ENCODE results near the gene FCGR3A.
A peak's percentile ranks its signal among the peaks of the same experiment; 100 is the strongest.
"Not testable (repeated sequence)": the region's sequence is repeated elsewhere in the genome, so short reads cannot be mapped to it uniquely, and the experiment has no call there.

Gene FCGR3A

DNA sequence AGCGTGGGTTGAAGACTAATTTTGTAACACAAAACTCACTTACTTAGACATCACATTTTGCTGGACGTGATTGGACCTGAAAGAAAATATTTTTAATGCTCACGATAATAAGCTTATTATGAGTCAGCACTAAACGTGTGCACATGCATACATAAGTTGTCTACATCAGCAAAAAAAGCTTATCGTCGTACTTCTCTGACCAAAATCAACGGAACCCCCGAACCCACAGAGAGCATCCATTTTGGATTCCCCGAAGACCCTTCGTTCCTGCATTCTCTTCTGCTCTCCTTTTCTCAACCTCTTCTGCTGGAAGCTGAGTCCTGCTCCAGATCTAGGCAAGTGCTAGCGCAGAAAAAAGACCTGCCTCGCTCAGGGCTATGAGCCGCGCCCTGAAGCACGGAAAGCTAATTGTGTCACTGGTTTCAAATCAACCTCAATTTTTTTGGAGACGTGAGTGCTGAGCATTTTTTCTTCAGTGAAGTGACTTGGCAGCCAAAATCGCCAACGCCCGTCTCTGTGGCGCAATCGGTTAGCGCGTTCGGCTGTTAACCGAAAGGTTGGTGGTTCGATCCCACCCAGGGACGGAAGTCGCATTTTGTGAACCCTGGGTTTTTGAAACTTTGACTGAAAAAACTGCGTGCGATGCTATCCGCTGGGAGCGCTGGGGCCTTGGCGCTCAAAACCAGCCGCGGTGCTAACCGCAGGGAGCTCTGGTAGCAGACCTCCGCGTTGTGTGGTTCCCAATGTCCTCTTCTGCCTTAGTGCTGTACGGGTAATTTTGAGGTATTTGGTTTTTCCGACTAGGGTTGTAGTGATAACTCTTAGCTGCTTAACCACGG is 9.7 kb downstream of the FCGR3A start:
- not testable (repeated sequence) for H3K36me3 ChIP-seq (ENCODE audit: control insufficient read depth, insufficient read depth, low read length); H3K9me3 ChIP-seq (ENCODE audit: control insufficient read depth, insufficient read depth, low read length); H3K4me1 ChIP-seq (ENCODE audit: control insufficient read depth, insufficient read depth, low read length)
- Histone ChIP-seq H3K27me3 (ENCODE audit: control insufficient read depth, insufficient read depth, low read length) (peaks cover 14% of the 10 kb centered on the region), H3K27ac (ENCODE audit: low read depth, low read length) (peak overlapping the region; percentile 4), H3K9ac (ENCODE audit: low read depth, low read length) (peak overlapping the region; percentile 43), H3K4me3 (ENCODE audit: low read depth, low read length) (peak overlapping the region; percentile 72)

DNA sequence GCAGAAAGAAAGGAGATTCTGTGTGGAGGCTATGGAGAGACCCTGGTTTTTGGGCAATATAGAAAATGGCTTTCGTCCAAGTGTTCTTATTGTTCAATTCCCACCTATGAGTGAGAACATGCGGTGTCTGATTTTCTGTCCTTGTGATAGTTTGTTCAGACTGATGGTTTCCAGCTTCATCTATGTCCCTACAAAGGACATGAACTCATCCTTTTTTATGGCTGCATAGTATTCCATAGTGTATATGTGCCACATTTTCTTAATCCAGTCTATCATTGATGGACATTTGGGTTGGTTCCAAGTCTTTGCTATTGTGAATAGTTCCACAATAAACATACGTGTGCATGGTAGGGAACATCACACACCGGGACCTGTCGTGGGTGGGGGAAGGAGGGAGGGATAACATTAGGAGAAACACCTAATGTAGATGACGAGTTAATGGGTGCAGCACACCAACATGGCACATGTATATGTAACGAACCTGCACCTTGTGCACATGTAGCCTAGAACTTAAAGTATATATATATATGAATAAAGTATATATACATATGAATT is 10.6 kb downstream of the FCGR3A start:
- not testable (repeated sequence) for H3K9ac ChIP-seq (ENCODE audit: low read depth, low read length); H3K36me3 ChIP-seq (ENCODE audit: control insufficient read depth, insufficient read depth, low read length); H3K4me1 ChIP-seq (ENCODE audit: control insufficient read depth, insufficient read depth, low read length); H3K9me3 ChIP-seq (ENCODE audit: control insufficient read depth, insufficient read depth, low read length); H3K27ac ChIP-seq (ENCODE audit: low read depth, low read length)
- H3K4me3 ChIP-seq (ENCODE audit: low read depth, low read length) = peak overlapping the region; percentile 72
- peaks cover 14% of the 10 kb centered on the region for H3K27me3 ChIP-seq (ENCODE audit: control insufficient read depth, insufficient read depth, low read length)

DNA sequence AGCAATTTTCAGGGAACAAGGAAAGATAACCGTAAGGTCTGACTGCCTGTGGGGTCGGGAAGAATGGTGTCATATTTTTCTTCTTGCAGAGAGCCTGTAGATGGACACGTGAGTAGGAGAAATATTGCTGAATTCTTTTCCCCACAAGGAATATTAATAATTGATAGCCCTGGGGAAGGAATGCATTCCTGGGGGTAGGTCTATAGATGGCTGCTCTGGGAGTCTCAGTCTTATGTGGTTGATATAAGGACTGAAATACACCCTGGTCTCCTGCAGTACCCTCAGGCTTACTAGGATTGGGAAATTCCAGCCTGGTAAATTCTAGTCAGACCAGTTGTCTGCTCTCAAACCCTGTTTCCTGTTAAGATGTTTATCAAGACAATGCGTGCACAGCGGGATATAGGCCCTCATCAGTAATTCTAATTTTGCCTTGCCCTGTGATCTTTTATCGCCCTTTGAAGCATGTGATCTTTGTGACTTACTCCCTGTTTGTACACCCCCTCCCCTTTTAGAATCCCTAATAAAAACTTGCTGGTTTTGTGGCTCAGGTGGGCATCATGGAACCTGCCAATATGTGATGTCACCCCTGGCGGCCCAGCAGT is 12.4 kb downstream of the FCGR3A start:
- H3K27ac ChIP-seq (ENCODE audit: low read depth, low read length); H3K9ac ChIP-seq (ENCODE audit: low read depth, low read length); H3K9me3 ChIP-seq (ENCODE audit: control insufficient read depth, insufficient read depth, low read length); H3K4me3 ChIP-seq (ENCODE audit: low read depth, low read length); H3K36me3 ChIP-seq (ENCODE audit: control insufficient read depth, insufficient read depth, low read length): not testable (repeated sequence)
- H3K4me1 ChIP-seq (ENCODE audit: control insufficient read depth, insufficient read depth, low read length) = peaks cover 11% of the 10 kb centered on the region
- peaks cover 15% of the 10 kb centered on the region for H3K27me3 ChIP-seq (ENCODE audit: control insufficient read depth, insufficient read depth, low read length)

DNA sequence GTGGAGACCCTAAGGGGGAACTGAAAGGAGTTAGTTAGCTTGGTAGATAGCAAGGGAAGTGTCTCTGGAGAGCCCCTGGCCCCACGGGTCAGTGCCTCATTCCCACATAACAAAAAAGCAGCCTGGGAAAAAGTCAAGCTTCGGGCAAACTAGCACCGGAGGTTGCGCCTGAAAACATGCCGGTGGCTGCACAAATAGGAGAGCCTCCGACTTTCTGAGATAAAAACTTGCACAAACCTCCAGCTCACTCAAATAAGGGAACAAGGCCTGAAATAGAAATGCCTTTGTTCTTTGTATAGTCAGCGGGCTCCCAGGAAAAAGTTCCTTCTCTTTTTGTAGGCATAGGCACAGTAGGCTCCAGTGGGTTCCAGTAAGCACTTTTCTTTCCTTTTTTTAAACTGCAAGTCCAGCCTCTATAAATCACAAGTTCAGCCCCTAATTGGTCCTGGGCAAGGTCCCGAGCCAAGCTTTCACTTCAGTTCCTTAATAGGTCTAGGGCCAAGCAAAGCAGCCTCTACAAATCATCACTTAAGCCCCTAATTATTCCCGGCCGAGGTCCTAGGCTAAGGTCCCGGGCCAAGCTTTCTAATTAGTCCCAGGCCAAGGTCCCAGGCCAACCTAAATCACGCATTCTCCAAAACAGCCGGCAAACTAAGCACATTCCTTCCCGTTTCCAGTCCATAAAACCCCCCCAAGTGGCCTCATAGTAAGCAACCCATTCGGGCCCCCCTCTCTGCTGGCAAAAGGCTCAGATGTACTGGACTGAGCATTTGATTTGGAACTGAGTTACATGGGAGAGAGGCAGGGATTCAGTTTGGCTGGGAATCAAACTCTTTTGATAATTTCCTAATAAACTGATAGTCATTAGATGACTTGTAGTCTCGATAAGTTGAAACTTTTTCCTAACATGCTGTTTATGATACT is 16.7 kb downstream of the FCGR3A start:
- peak overlapping the region; percentile 28 for H3K27ac ChIP-seq (ENCODE audit: low read depth, low read length)
- H3K4me1 ChIP-seq (ENCODE audit: control insufficient read depth, insufficient read depth, low read length) = peaks cover 11% of the 10 kb centered on the region
- peak overlapping the region; percentile 98 for H3K4me3 ChIP-seq (ENCODE audit: low read depth, low read length)
- H3K9me3 ChIP-seq (ENCODE audit: control insufficient read depth, insufficient read depth, low read length); H3K27me3 ChIP-seq (ENCODE audit: control insufficient read depth, insufficient read depth, low read length); H3K9ac ChIP-seq (ENCODE audit: low read depth, low read length); H3K36me3 ChIP-seq (ENCODE audit: control insufficient read depth, insufficient read depth, low read length): not testable (repeated sequence)

DNA sequence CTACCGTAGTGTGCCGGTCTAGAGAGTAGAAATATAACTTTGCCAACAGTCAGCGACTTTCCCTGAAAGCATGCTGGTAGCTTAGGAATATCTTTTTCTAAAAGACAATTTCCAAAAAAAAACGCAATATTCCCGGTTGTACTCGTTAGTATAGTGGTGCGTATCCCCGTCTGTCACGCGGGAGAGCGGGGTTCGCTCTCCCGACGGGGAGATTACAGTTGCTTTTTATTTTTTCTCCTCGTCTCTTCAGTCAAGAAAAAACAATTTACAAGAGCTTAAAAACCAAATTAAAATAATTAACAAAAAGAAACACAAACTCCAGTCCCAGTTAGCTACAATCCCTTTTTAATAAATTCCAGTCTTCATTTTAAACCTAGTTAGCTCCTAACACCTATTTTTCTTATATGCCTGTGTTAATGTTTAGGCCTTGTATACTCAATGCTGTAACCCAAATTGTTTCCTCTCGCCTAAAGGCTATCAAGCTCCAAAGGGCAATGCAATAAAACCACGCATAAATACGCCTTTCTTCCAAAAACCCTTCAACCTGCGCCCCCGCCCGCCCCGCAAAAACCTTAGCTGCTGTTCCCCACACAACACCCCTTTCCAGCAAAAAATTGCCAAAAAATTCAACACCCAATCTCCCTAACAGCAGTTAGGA is 17.5 kb downstream of the FCGR3A start:
- Histone ChIP-seq H3K9ac (ENCODE audit: low read depth, low read length) (no peak overlapping the region), H3K36me3 (ENCODE audit: control insufficient read depth, insufficient read depth, low read length) (no peaks in the 10 kb centered on the region), H3K9me3 (ENCODE audit: control insufficient read depth, insufficient read depth, low read length) (no peaks in the 10 kb centered on the region), H3K27me3 (ENCODE audit: control insufficient read depth, insufficient read depth, low read length) (peaks cover 7% of the 10 kb centered on the region; the same call in 1 of the 2 replicates), H3K4me3 (ENCODE audit: low read depth, low read length) (peak overlapping the region; percentile 98), H3K4me1 (ENCODE audit: control insufficient read depth, insufficient read depth, low read length) (peaks cover 11% of the 10 kb centered on the region), H3K27ac (ENCODE audit: low read depth, low read length) (peak overlapping the region; percentile 28)

DNA sequence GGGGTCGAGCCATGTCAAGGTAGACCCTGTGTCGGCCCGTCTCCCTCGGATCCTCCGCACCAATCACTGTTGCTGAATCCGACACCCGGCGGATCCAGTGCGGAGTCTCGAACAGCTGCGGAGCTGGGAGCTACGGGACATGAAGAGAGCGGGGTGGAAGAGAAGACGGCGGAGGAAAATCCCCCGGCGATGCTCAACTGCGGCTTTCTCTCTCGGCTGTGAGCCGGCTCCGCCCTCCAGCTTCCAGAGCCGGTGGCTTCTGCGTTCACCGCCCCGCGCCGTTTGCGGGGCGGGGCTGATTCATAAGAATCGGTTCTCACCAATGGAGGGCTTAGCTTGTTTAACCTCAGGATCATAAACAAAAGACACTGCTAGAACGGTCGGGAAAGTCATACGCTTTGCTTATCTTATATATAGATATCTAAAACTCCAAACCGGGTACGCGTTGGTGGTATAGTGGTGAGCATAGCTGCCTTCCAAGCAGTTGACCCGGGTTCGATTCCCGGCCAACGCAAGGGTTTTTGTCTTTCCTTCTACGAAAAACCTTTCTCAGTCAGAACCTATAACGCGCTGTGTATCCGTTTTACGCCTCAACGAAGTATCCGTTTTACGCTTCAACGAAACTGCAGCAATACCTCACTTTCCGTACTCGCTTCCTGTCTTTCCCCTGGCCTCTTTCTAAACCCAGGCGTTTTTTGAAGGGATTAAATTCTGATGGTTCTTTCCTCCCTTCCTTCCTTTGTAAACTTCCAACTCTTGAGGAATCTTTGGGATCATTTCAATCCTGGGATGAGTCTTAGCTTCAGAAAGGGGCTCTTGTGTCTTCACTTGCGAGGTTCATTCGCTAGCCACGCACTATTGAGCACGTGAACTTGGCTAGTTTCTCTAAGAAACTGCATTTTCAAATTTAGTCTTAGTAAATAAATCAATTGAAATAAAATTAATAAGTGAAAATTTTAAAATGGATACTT is 18.7 kb downstream of the FCGR3A start:
- Histone ChIP-seq H3K27ac (ENCODE audit: low read depth, low read length) (peak overlapping the region; percentile 73), H3K9ac (ENCODE audit: low read depth, low read length) (peak overlapping the region; percentile 75), H3K4me1 (ENCODE audit: control insufficient read depth, insufficient read depth, low read length) (peaks cover 11% of the 10 kb centered on the region), H3K4me3 (ENCODE audit: low read depth, low read length) (peak overlapping the region; percentile 98), H3K27me3 (ENCODE audit: control insufficient read depth, insufficient read depth, low read length) (peaks cover 18% of the 10 kb centered on the region)
- not testable (repeated sequence) for H3K9me3 ChIP-seq (ENCODE audit: control insufficient read depth, insufficient read depth, low read length); H3K36me3 ChIP-seq (ENCODE audit: control insufficient read depth, insufficient read depth, low read length)

DNA sequence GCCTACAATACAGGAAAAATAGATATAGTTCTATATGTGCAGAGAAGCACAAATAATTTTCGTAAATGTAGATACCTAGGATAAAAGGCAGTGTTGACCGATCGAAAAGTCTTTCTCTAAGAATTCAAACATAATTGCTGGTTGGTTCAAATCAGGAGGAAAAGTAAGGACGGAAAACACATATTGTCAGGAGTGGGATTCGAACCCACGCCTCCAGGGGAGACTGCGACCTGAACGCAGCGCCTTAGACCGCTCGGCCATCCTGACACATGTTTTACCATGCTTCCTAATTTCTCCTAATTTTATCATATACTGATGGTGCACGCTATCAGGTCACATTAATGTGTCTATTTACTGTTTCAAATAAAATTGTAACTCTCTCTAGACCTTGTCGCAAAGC is 19.5 kb downstream of the FCGR3A start:
- not testable (repeated sequence) for H3K27ac ChIP-seq (ENCODE audit: low read depth, low read length)
- H3K4me3 ChIP-seq (ENCODE audit: low read depth, low read length) = peak overlapping the region; percentile 98

DNA sequence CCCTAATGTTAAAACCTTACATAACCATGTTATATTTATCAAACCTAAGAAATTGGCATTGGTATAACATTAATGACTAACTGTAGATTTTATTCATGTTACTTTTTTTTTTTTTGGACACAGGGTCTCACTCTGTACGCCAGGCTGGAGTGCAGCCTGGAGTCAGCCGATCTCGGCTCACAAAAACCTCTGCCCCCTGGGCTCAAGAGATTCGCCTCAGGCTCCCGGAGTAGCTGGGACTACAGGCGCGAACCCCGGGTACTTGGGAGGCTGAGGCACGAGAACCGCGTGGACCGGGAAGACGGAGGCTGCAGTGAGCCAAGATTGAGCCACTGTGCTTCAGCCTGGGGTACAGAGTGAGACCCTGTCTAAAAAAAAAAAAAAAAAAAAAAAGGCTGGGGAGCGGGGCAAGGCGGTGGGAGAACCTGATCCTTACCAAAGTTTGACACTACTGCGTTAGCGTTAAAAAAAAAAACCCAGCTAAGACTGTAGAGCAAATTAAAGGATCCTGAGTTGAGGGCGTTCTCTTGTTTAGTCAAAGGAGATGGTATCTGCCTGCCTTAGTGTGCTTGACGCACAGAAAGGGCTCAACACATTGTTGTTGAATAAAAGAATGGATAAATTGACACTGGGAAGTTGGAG is 20.0 kb downstream of the FCGR3A start:
- Histone ChIP-seq H3K4me3 (ENCODE audit: low read depth, low read length) (peak overlapping the region; percentile 98), H3K4me1 (ENCODE audit: control insufficient read depth, insufficient read depth, low read length) (peaks cover 11% of the 10 kb centered on the region), H3K27me3 (ENCODE audit: control insufficient read depth, insufficient read depth, low read length) (peaks cover 30% of the 10 kb centered on the region)
- not testable (repeated sequence) for H3K9me3 ChIP-seq (ENCODE audit: control insufficient read depth, insufficient read depth, low read length); H3K9ac ChIP-seq (ENCODE audit: low read depth, low read length); H3K36me3 ChIP-seq (ENCODE audit: control insufficient read depth, insufficient read depth, low read length); H3K27ac ChIP-seq (ENCODE audit: low read depth, low read length)

More for the DNA sequence above, 19.5 kb downstream of the FCGR3A start:
- Histone ChIP-seq H3K4me1 (ENCODE audit: control insufficient read depth, insufficient read depth, low read length) (peaks cover 11% of the 10 kb centered on the region), H3K27me3 (ENCODE audit: control insufficient read depth, insufficient read depth, low read length) (peaks cover 25% of the 10 kb centered on the region)
- not testable (repeated sequence) for H3K36me3 ChIP-seq (ENCODE audit: control insufficient read depth, insufficient read depth, low read length); H3K9ac ChIP-seq (ENCODE audit: low read depth, low read length); H3K9me3 ChIP-seq (ENCODE audit: control insufficient read depth, insufficient read depth, low read length)

DNA sequence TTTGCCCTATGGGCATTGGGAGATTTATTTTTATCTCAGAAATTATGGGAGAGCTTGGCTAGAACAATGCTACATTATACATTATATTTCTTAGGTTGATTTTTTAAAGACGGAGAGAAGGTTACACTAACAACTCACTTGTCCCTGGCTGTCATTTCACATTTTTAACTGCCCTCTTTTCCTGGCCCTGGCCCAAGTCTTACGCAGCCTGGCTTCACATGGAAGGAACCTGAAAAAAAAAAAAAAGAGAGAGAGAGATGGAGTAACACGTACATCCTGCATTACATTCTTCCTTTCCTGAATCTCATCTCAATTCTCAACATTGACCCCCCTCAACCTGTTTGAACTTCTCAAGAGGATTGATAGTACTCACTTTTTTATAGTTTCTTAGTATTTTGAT is 21.1 kb downstream of the FCGR3A start:
- H3K9me3 ChIP-seq (ENCODE audit: control insufficient read depth, insufficient read depth, low read length); H3K27ac ChIP-seq (ENCODE audit: low read depth, low read length); H3K36me3 ChIP-seq (ENCODE audit: control insufficient read depth, insufficient read depth, low read length); H3K4me3 ChIP-seq (ENCODE audit: low read depth, low read length); H3K9ac ChIP-seq (ENCODE audit: low read depth, low read length): not testable (repeated sequence)
- Histone ChIP-seq H3K27me3 (ENCODE audit: control insufficient read depth, insufficient read depth, low read length) (peaks cover 30% of the 10 kb centered on the region), H3K4me1 (ENCODE audit: control insufficient read depth, insufficient read depth, low read length) (peaks cover 11% of the 10 kb centered on the region)
